Neural cell (in vitro differentiated cells): Measurements from ENCODE around the gene NKD2.

Experiments
- EP300 ChIP-seq: fragments of 450-650 bp; conservative IDR thresholded peaks from 2 replicates; pipeline ENCODE4 v1.6.1; 2014; ENCODE audit warnings: antibody characterized with exemption, mild to moderate bottlenecking, moderate library complexity; ENCODE audit not compliant: poor library complexity, severe bottlenecking
- EZH2 ChIP-seq: fragments of 200-600, 300-800 bp; shearing (Covaris generic), sonication (generic); IDR thresholded peaks from 2 replicates; pipeline ENCODE4 v1.6.1; 2014; ENCODE audit warnings: antibody characterized with exemption, low read length, borderline replicate concordance, mild to moderate bottlenecking; ENCODE audit not compliant: insufficient read depth, poor library complexity, severe bottlenecking
- MXI1 ChIP-seq: fragments of 450-650 bp; conservative IDR thresholded peaks from 2 replicates; pipeline ENCODE4 v1.6.1; 2014; ENCODE audit warnings: antibody characterized with exemption, mild to moderate bottlenecking; ENCODE audit not compliant: poor library complexity, severe bottlenecking
- RAD21 ChIP-seq: fragments of 450-650 bp; conservative IDR thresholded peaks from 2 replicates; pipeline ENCODE4 v1.6.1; 2014; ENCODE audit warnings: antibody characterized with exemption, mild to moderate bottlenecking, moderate library complexity
- TF ChIP-seq, protein P1 (sequence below): fragments of 450-650 bp; IDR thresholded peaks from 2 replicates; pipeline ENCODE4 v1.5.1; 2014; ENCODE audit warnings: antibody characterized with exemption, mild to moderate bottlenecking, moderate library complexity; ENCODE audit not compliant: poor library complexity, severe bottlenecking

DNA sequence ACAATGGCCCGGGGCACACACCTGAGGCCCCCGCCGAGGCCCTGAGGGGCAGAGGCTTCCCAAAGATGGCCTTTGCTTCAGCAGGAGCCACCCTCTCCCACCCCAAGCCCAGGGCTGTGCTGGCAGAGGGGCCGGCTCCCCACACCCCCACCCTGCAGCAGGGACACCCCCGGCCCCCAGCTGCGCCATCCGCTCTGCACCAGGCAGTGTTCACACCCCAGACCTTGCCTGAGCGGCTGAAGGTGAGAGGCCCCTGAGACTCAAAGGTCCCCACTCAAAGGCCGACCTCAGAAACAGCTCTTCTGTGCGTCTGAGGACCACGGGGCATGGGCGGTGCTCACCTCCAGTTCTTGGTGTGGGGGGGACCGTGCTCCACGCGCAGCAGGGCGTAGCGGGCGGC, 65.6 kb downstream of the NKD2 start:
- no peak for TF ChIP-seq EZH2
- TF ChIP-seq, protein P1, sequence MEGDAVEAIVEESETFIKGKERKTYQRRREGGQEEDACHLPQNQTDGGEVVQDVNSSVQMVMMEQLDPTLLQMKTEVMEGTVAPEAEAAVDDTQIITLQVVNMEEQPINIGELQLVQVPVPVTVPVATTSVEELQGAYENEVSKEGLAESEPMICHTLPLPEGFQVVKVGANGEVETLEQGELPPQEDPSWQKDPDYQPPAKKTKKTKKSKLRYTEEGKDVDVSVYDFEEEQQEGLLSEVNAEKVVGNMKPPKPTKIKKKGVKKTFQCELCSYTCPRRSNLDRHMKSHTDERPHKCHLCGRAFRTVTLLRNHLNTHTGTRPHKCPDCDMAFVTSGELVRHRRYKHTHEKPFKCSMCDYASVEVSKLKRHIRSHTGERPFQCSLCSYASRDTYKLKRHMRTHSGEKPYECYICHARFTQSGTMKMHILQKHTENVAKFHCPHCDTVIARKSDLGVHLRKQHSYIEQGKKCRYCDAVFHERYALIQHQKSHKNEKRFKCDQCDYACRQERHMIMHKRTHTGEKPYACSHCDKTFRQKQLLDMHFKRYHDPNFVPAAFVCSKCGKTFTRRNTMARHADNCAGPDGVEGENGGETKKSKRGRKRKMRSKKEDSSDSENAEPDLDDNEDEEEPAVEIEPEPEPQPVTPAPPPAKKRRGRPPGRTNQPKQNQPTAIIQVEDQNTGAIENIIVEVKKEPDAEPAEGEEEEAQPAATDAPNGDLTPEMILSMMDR, result no peak
- no peak for TF ChIP-seq EP300
- no peak for TF ChIP-seq RAD21
- no peak for TF ChIP-seq MXI1
